Neural cell (in vitro differentiated cells): Measurements from ENCODE around the gene ARFRP1.

ENCODE experiments used
- CTCF ChIP-seq: fragments of 450-650 bp; IDR thresholded peaks from 2 replicates; pipeline ENCODE4 v1.5.1; 2014; ENCODE audit warnings: antibody characterized with exemption, mild to moderate bottlenecking, moderate library complexity; ENCODE audit not compliant: poor library complexity, severe bottlenecking
- EP300 ChIP-seq: fragments of 450-650 bp; conservative IDR thresholded peaks from 2 replicates; pipeline ENCODE4 v1.6.1; 2014; ENCODE audit warnings: antibody characterized with exemption, mild to moderate bottlenecking, moderate library complexity; ENCODE audit not compliant: poor library complexity, severe bottlenecking
- EZH2 ChIP-seq: fragments of 200-600, 300-800 bp; shearing (Covaris generic), sonication (generic); IDR thresholded peaks from 2 replicates; pipeline ENCODE4 v1.6.1; 2014; ENCODE audit warnings: antibody characterized with exemption, low read length, borderline replicate concordance, mild to moderate bottlenecking; ENCODE audit not compliant: insufficient read depth, poor library complexity, severe bottlenecking
- TF ChIP-seq, protein P1 (sequence below): IDR thresholded peaks from 2 replicates; pipeline ENCODE4 v1.6.1; 2012; ENCODE audit warnings: borderline replicate concordance

DNA sequence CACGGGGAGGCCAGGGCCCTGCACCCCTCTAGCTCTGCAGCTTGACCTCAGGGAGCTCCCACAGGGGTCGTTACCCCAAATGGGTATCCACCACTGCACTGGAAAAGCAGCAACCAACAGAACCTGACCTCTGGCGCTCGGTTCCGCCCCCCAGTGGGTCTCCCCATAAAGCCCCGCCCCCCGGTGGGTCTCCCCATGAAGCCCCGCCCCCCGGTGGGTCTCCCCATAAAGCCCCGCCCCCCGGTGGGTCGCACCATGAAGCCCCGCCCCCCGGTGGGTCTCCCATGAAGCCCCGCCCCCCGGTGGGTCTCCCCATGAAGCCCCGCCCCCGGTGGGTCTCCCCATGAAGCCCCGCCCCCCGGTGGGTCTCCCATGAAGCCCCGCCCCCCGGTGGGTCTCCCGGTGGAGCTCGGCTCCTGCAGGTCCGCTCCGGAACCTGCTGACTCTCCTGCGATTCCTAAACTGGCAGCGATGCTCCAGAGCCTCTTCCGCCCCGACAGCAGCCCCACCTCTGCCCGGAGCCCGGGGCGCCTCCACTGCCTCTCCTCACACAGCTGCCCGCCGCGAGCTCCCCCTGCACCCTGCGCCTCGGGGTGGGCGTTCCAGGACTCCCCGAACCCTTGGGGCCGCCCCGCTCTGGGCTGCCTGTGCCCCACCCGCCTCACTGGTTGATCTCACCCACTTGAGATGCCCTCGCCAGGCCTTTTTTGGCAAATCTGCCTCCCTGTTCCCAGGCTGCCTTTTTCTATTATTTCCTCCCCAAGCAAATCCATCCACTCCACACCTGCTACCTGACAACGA, 43.9 kb upstream of the ARFRP1 start:
- TF ChIP-seq CTCF = no peak
- TF ChIP-seq EP300 = no peak
- TF ChIP-seq, protein P1, sequence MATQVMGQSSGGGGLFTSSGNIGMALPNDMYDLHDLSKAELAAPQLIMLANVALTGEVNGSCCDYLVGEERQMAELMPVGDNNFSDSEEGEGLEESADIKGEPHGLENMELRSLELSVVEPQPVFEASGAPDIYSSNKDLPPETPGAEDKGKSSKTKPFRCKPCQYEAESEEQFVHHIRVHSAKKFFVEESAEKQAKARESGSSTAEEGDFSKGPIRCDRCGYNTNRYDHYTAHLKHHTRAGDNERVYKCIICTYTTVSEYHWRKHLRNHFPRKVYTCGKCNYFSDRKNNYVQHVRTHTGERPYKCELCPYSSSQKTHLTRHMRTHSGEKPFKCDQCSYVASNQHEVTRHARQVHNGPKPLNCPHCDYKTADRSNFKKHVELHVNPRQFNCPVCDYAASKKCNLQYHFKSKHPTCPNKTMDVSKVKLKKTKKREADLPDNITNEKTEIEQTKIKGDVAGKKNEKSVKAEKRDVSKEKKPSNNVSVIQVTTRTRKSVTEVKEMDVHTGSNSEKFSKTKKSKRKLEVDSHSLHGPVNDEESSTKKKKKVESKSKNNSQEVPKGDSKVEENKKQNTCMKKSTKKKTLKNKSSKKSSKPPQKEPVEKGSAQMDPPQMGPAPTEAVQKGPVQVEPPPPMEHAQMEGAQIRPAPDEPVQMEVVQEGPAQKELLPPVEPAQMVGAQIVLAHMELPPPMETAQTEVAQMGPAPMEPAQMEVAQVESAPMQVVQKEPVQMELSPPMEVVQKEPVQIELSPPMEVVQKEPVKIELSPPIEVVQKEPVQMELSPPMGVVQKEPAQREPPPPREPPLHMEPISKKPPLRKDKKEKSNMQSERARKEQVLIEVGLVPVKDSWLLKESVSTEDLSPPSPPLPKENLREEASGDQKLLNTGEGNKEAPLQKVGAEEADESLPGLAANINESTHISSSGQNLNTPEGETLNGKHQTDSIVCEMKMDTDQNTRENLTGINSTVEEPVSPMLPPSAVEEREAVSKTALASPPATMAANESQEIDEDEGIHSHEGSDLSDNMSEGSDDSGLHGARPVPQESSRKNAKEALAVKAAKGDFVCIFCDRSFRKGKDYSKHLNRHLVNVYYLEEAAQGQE = no peak
- no peak for TF ChIP-seq EZH2
